Testis (tissue), 3 donors: ENCODE results near the gene KCNH6. TPM values are rescaled to one million over a fixed set of nuclear protein-coding genes. Genes with fewer than 3 reads are reported as not detected.

Experiments
- DNase-seq: peaks from one replicate; pipeline ENCODE4 v3.0.0-alpha.2; 2019
- H3K27ac ChIP-seq, 2 donors: fragments of 200-600 bp; sonication (generic); one replicate each; pipeline ENCODE4 v1.5.1; 2019
- H3K27me3 ChIP-seq: fragments of 200-600 bp; sonication (generic); one replicate; pipeline ENCODE4 v1.5.1; 2019
- H3K36me3 ChIP-seq: fragments of 200-600 bp; sonication (generic); one replicate; pipeline ENCODE4 v1.5.1; 2017; ENCODE audit warnings: low read depth; ENCODE audit errors: missing control alignments
- H3K4me1 ChIP-seq: fragments of 200-600 bp; sonication (generic); one replicate; pipeline ENCODE4 v1.5.1; 2019
- H3K4me3 ChIP-seq, 2 donors: fragments of 200-600 bp; sonication (generic); one replicate each; pipeline ENCODE4 v1.5.1; 2017 to 2019
- H3K9me3 ChIP-seq: fragments of 200-600 bp; sonication (generic); one replicate; pipeline ENCODE4 v1.5.1; 2017
- CTCF ChIP-seq, 3 experiments: fragments of 450-650 bp in 2 of 3; fragments of 200-600 bp in 1 of 3; sonication (generic) in 1 of 3; IDR thresholded peaks; one replicate each; pipeline ENCODE4 v1.5.1; 2016 to 2019; ENCODE audit warnings: antibody characterized with exemption in 3 of 3, mild to moderate bottlenecking in 2 of 3, moderate library complexity in 1 of 3
- POLR2A ChIP-seq: fragments of 450-650 bp; IDR thresholded peaks from one replicate; pipeline ENCODE4 v1.6.1; 2017; ENCODE audit warnings: antibody characterized with exemption, mild to moderate bottlenecking, moderate library complexity
- WGBS, 2 donors: methylation state at CpG; one replicate each; pipeline ENCODE4 v1.1.5; 2018; 5-methylcytosine and 5-hydroxymethylcytosine counted together
- intact Hi-C: fragments of 100-400 bp; cut with DNase I; formaldehyde crosslinking; loops from one replicate; pipeline ENCODE4 v1.15.1; 2023; ENCODE audit warnings: low total_unique reads
- polyA plus RNA-seq: library from polyadenylated mRNA; stranded (reverse); fragments of 350-450 nt; fragmentation: Illumina TruSeq; extraction: RNeasy Lipid Tissue Mini Kit (QIAGEN cat#74804); gene quantifications from one replicate; pipeline ENCODE4 v1.2.3, GENCODE V29; 2014; ENCODE audit warnings: low read depth, low replicate concordance; ENCODE audit not compliant: insufficient read depth
- total RNA-seq, 2 donors: library from RNA; depleted of rRNA; stranded (reverse); fragments of >200 nt; gene quantifications; one replicate each; pipeline ENCODE4 v1.2.3, GENCODE V29; 2016

The KCNH6 gene
- total and polyA plus RNA-seq, 3 donors from 2014 or later: 0.79 to 1.7 (median 0.99) TPM

DNA sequence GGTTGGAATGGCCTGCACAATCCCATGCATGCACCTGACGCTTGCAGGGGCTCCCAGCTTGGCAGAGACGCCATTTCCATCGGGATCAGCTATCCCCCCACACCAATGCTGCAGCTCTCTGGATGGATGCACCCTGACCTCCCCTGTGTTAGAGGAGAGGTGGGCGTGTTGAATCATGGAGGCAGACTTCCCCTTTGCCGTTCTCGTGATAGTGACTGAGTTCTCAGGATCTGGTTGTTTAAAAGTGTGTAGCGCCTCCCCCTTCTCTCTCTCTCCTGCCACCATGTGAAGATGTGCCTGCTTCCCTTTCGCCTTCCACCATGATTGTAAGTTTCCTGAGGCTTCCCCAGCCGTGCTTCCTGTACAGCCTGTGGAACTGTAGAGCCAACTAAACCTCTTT is 17.8 kb upstream of the KCNH6 start:
- no peaks in the 10 kb centered on the region for H3K27me3 ChIP-seq
- no peaks in the 10 kb centered on the region for H3K4me1 ChIP-seq
- H3K36me3 ChIP-seq: no peaks in the 10 kb centered on the region
- no peak overlapping the region for H3K27ac ChIP-seq
- no peaks in the 10 kb centered on the region for H3K9me3 ChIP-seq
- DNase-seq: no peak
- H3K4me3 ChIP-seq: no peak overlapping the region
- TF ChIP-seq CTCF (IDR thresholded peaks at IDR 0.05) (no peak), POLR2A (no peak)
- intact Hi-C loops: no loop called here
- 79 to 86% methylated on average over 9 of the region's 9 CpGs for whole genome bisulfite sequencing, 2 donors

- H3K9me3 ChIP-seq: no peaks in the 10 kb centered on the region
- no peak overlapping the region for H3K4me3 ChIP-seq
- TF ChIP-seq CTCF (IDR thresholded peaks at IDR 0.05) (no peak), POLR2A (no peak)
- H3K4me1 ChIP-seq: no peaks in the 10 kb centered on the region
- intact Hi-C loops: no loop called here
- DNase-seq: no peak
- WGBS, 2 donors: 85 to 94% methylated on average over 3 of the region's 3 CpGs
- H3K27ac ChIP-seq: no peak overlapping the region
- no peaks in the 10 kb centered on the region for H3K27me3 ChIP-seq
- no peaks in the 10 kb centered on the region for H3K36me3 ChIP-seq
These were observed 16.5 kb upstream of the KCNH6 start for GRCh38 chr17:63506627-63507026.

GRCh38 chr17:63511331-63511730 is 11.8 kb upstream of the KCNH6 start:
- no peaks in the 10 kb centered on the region for H3K4me1 ChIP-seq
- no peaks in the 10 kb centered on the region for H3K27me3 ChIP-seq
- intact Hi-C loops: no loop called here
- no peak overlapping the region for H3K4me3 ChIP-seq
- no peaks in the 10 kb centered on the region for H3K36me3 ChIP-seq
- WGBS, 2 donors: 96 to 97% methylated on average over 8 of the region's 8 CpGs
- H3K27ac ChIP-seq: no peak overlapping the region
- no peaks in the 10 kb centered on the region for H3K9me3 ChIP-seq
- TF ChIP-seq POLR2A (no peak), CTCF (IDR thresholded peaks at IDR 0.05) (no peak)
- no peak for DNase-seq

GRCh38 chr17:63512388-63512787 is 10.8 kb upstream of the KCNH6 start:
- 90 to 100% methylated on average over 2 to 3 of the region's 3 CpGs for WGBS, 2 donors
- DNase-seq: no peak
- Histone ChIP-seq H3K36me3 (no peaks in the 10 kb centered on the region), H3K27ac (no peak overlapping the region), H3K9me3 (no peaks in the 10 kb centered on the region), H3K4me1 (no peaks in the 10 kb centered on the region), H3K27me3 (no peaks in the 10 kb centered on the region), H3K4me3 (no peak overlapping the region)
- intact Hi-C loops: no loop called here
- TF ChIP-seq POLR2A: no peak
- no peak for TF ChIP-seq CTCF (IDR thresholded peaks at IDR 0.05)

DNA sequence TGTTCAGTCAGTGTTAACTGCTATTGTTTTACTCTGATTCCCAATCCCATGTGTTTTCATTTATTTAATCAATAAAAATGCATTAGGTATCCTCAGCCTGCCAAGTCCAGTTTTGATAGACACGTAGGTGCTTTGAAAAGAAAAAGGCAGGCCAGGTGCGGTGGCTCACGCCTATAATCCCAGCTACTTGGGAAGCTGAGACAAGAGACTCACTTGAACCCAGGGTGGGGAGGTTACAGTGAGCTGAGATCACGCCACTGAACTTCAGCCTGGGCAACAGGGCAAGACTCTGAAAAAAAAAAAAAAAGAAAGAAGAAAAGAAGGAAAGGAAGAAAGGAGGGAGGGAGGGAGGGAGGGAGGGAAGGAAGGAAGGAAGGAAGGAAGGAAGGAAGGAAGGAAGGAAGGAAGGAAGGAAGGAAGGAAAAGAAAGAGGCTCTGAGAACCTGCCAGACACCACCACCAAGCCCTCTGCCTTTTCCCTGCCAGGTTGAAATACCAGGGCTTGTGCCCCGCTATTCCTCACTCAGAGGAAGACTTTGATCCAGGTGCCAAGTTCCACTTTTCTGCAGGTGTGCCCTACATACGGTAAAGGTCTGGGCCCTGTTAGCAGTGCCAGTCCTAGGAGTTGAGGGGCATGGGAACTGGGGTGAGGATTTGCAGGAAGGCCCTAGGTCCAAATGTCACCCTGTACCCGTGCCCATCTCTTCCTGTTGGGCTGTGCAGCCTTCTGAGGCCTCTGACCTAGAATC is 10.1 kb upstream of the KCNH6 start:
- Histone ChIP-seq H3K27ac (no peak overlapping the region), H3K4me1 (no peaks in the 10 kb centered on the region), H3K27me3 (no peaks in the 10 kb centered on the region), H3K9me3 (no peaks in the 10 kb centered on the region), H3K36me3 (no peaks in the 10 kb centered on the region), H3K4me3 (no peak overlapping the region)
- intact Hi-C loops: no loop called here
- 87 to 89% methylated on average over 7 of the region's 7 CpGs for WGBS, 2 donors
- TF ChIP-seq POLR2A: no peak
- no peak for TF ChIP-seq CTCF (IDR thresholded peaks at IDR 0.05)
- no peak for DNase-seq
